SK-N-SH treated with all-trans-retinoic acid at 6 μM for 48 hours (cell line): ENCODE measurements around the gene DYNLT2.

Experiments used
- ATAC-seq: fragments of 200-7000 bp; cut with Tn5 transposase; 3 replicates; pipeline ENCODE4 v1.9.1; 2020; ENCODE audit warnings: mild to moderate bottlenecking, moderate library complexity
- ARNTL ChIP-seq: fragments of 450-650 bp; formaldehyde crosslinking; IDR thresholded peaks from 2 replicates; pipeline ENCODE4 v1.5.0; 2020; ENCODE audit warnings: low read depth, mild to moderate bottlenecking, moderate library complexity, borderline replicate concordance
- BACH2 ChIP-seq: fragments of 250-450 bp; sonication (Bioruptor Pico); IDR thresholded peaks from 2 replicates; pipeline ENCODE4 v1.9.0; 2021; ENCODE audit warnings: mild to moderate bottlenecking, borderline replicate concordance
- CREB5 ChIP-seq: fragments of 250-450 bp; sonication (Bioruptor Pico); IDR thresholded peaks from 2 replicates; pipeline ENCODE4 v1.5.1; 2020; ENCODE audit warnings: low read depth, mild to moderate bottlenecking, moderate library complexity
- CSDC2 ChIP-seq: fragments of 250-450 bp; sonication (Bioruptor Pico); IDR thresholded peaks from 2 replicates; pipeline ENCODE4 v1.5.0; 2020; ENCODE audit warnings: mild to moderate bottlenecking, moderate library complexity
- CSRNP3 ChIP-seq: fragments of 250-450 bp; sonication (Bioruptor Pico); IDR thresholded peaks from 2 replicates; pipeline ENCODE4 v1.5.1; 2021; ENCODE audit warnings: mild to moderate bottlenecking, moderate library complexity
- ESRRG ChIP-seq: fragments of 250-450 bp; sonication (Bioruptor Pico); IDR thresholded peaks from 2 replicates; pipeline ENCODE4 v1.6.1; 2021; ENCODE audit warnings: mild to moderate bottlenecking
- GLIS3 ChIP-seq: fragments of 250-450 bp; sonication (Bioruptor Pico); IDR thresholded peaks from 2 replicates; pipeline ENCODE4 v1.5.0; 2020; ENCODE audit warnings: mild to moderate bottlenecking, moderate library complexity
- OSR1 ChIP-seq: fragments of 250-450 bp; sonication (Bioruptor Pico); IDR thresholded peaks from 2 replicates; pipeline ENCODE4 v1.8.0; 2022; ENCODE audit warnings: moderate library complexity, mild to moderate bottlenecking, inconsistent platforms
- PATZ1 ChIP-seq: fragments of 250-450 bp; sonication (Bioruptor Pico); IDR thresholded peaks from 2 replicates; pipeline ENCODE4 v1.8.0; 2020; ENCODE audit warnings: mild to moderate bottlenecking, moderate library complexity, borderline replicate concordance
- POU6F1 ChIP-seq: fragments of 250-450 bp; sonication (Bioruptor Pico); IDR thresholded peaks from 2 replicates; pipeline ENCODE4 v1.8.0; 2021; ENCODE audit warnings: low read depth, mild to moderate bottlenecking, moderate library complexity, borderline replicate concordance
- PPARA ChIP-seq: fragments of 250-450 bp; sonication (Bioruptor Pico); IDR thresholded peaks from 2 replicates; pipeline ENCODE4 v1.5.0; 2020; ENCODE audit warnings: mild to moderate bottlenecking, borderline replicate concordance
- RARB ChIP-seq: fragments of 250-450 bp; sonication (Bioruptor Pico); IDR thresholded peaks from 2 replicates; pipeline ENCODE4 v1.8.0; 2021; ENCODE audit warnings: mild to moderate bottlenecking, moderate library complexity
- TCF4 ChIP-seq: fragments of 250-450 bp; sonication (Bioruptor Pico); IDR thresholded peaks from 2 replicates; pipeline ENCODE4 v1.8.0; 2021; ENCODE audit warnings: mild to moderate bottlenecking, moderate library complexity, borderline replicate concordance
- TOX ChIP-seq: fragments of 250-450 bp; sonication (Bioruptor Pico); IDR thresholded peaks from 2 replicates; pipeline ENCODE4 v1.8.0; 2021; ENCODE audit warnings: mild to moderate bottlenecking, moderate library complexity, borderline replicate concordance
- TSHZ2 ChIP-seq: fragments of 250-450 bp; sonication (Bioruptor Pico); IDR thresholded peaks from 2 replicates; pipeline ENCODE4 v1.5.0; 2020; ENCODE audit warnings: mild to moderate bottlenecking, moderate library complexity
- ZC3H10 ChIP-seq: fragments of 250-450 bp; sonication (Bioruptor Pico); IDR thresholded peaks from 2 replicates; pipeline ENCODE4 v1.5.1; 2021; ENCODE audit warnings: mild to moderate bottlenecking, moderate library complexity
- ZFP3 ChIP-seq: fragments of 250-450 bp; sonication (Bioruptor Pico); IDR thresholded peaks from 2 replicates; pipeline ENCODE4 v1.5.0; 2020; ENCODE audit warnings: mild to moderate bottlenecking, moderate library complexity
- ZFP30 ChIP-seq: fragments of 450-650 bp; formaldehyde crosslinking; IDR thresholded peaks from 2 replicates; pipeline ENCODE4 v1.5.0; 2022; ENCODE audit warnings: mild to moderate bottlenecking, moderate library complexity
- ZNF565 ChIP-seq: fragments of 450-650 bp; formaldehyde crosslinking; conservative IDR thresholded peaks from 2 replicates; pipeline ENCODE4 v1.5.0; 2020; ENCODE audit warnings: low read depth, mild to moderate bottlenecking, moderate library complexity
- ZNF70 ChIP-seq: fragments of 450-650 bp; formaldehyde crosslinking; IDR thresholded peaks from 2 replicates; pipeline ENCODE4 v1.5.0; 2020; ENCODE audit warnings: mild to moderate bottlenecking, moderate library complexity
- ZNF8 ChIP-seq: fragments of 450-650 bp; formaldehyde crosslinking; IDR thresholded peaks from 2 replicates; pipeline ENCODE4 v1.5.0; 2020; ENCODE audit warnings: mild to moderate bottlenecking, moderate library complexity

DYNLT2 gene

GRCh38 chr6:169738204-169738975 is 13.0 kb downstream of the DYNLT2 start:
- ATAC-seq, result no peak
- TF ChIP-seq RARB (CRISPR knock-in tag) (no peak), GLIS3 (CRISPR knock-in tag) (no peak), ARNTL (no peak), CREB5 (CRISPR knock-in tag) (no peak), ZNF70 (no peak), ZFP30 (CRISPR knock-in tag) (no peak), PPARA (CRISPR knock-in tag) (no peak), ZNF8 (CRISPR knock-in tag) (no peak), BACH2 (CRISPR knock-in tag) (no peak), ZC3H10 (no peak), TCF4 (CRISPR knock-in tag) (no peak), ZFP3 (CRISPR knock-in tag) (no peak)

- ATAC-seq, result no peak
- TF ChIP-seq ZFP3 (CRISPR knock-in tag) (no peak), PPARA (CRISPR knock-in tag) (no peak)
- TF ChIP-seq, all 23 proteins: peak for 0
These were observed 21.4 kb downstream of the DYNLT2 start for GRCh38 chr6:169729961-169730360.

GRCh38 chr6:169726963-169727362 is 24.4 kb downstream of the DYNLT2 start:
- ATAC-seq, result no peak
- TF ChIP-seq TSHZ2 (CRISPR knock-in tag) (no peak), TOX (CRISPR knock-in tag) (no peak), PATZ1 (CRISPR knock-in tag) (no peak), ZNF565 (CRISPR knock-in tag) (no peak), ZFP30 (CRISPR knock-in tag) (no peak), RARB (CRISPR knock-in tag) (no peak), ZFP3 (CRISPR knock-in tag) (no peak), CSDC2 (CRISPR knock-in tag) (no peak), ESRRG (CRISPR knock-in tag) (no peak), ARNTL (no peak), BACH2 (CRISPR knock-in tag) (no peak), POU6F1 (CRISPR knock-in tag) (no peak), OSR1 (CRISPR knock-in tag) (no peak), TCF4 (CRISPR knock-in tag) (no peak), ZNF70 (no peak), CSRNP3 (CRISPR knock-in tag) (no peak), CREB5 (CRISPR knock-in tag) (no peak)
